K562 (cell line): ENCODE results near the gene PNPLA7. TPM values are rescaled to one million over a fixed set of nuclear protein-coding genes. Genes with fewer than 3 reads are reported as not detected.

Source experiments
- ATAC-seq: fragments of 200-7000 bp; cut with Tn5 transposase; 3 replicates; pipeline ENCODE4 v1.9.1; 2020; ENCODE audit warnings: moderate library complexity
- BruUV-seq: library from RNA; stranded (reverse); fragments of 400-500 nt; replicated peaks from 2 replicates; lab custom pipeline; 2021; lab: Mats Ljungman, UMichigan
- CTCF ChIA-PET: fragments of 300-600 bp; formaldehyde crosslinking; extraction: SDS; loops from one replicate; lab custom pipeline; 2021; ENCODE audit warnings: low intra/inter-chr PET ratio; lab: Yijun Ruan, JAX
- POLR2A ChIA-PET: fragments of 300-600, 350-650 bp; sonication (Branson Sonifier 250); formaldehyde crosslinking; extraction: SDS; loops from one replicate; lab custom pipeline; 2021; ENCODE audit warnings: antibody characterized with exemption, inconsistent platforms; lab: Yijun Ruan, JAX
- DNase-seq, 4 experiments: peaks; one replicate each; pipeline versions ENCODE4 v3.0.0 to v3.0.0-alpha.2; 2011 to 2018; ENCODE audit warnings: low spot score in 3 of 4, mixed read lengths in 3 of 4; ENCODE audit errors: extremely low read depth in 1 of 4
- FAIRE-seq: peaks from 2 replicates; lab custom pipeline; 2011; peaks lifted over from hg19 to GRCh38; lab: Jason Lieb, UNC
- H2AFZ ChIP-seq: 2 replicates; pipeline ENCODE4 v1.6.0; 2011; ENCODE audit warnings: low read depth, low read length, control low read depth, inconsistent platforms
- H3K27ac ChIP-seq: fragments of 200-600 bp; 3 replicates; pipeline ENCODE4 v1.8.0; 2011; ENCODE audit warnings: low read depth, mild to moderate bottlenecking, control low read depth, inconsistent platforms, low read length, moderate library complexity, mixed read lengths; ENCODE audit errors: extremely low read depth
- H3K27me3 ChIP-seq, 2 experiments: fragments of 300-600 bp in 1 of 2; 2 replicates in 1 of 2; 3 replicates in 1 of 2; pipeline versions ENCODE4 v1.6.0 to v1.8.0; 2011; ENCODE audit warnings: inconsistent platforms in 2 of 2, low read length in 2 of 2, mild to moderate bottlenecking in 1 of 2, mixed read lengths in 1 of 2, moderate library complexity in 1 of 2; ENCODE audit not compliant: control insufficient read depth in 2 of 2, insufficient read depth in 2 of 2
- H3K36me3 ChIP-seq: fragments of 300-600 bp; 3 replicates; pipeline ENCODE4 v1.8.0; 2011; ENCODE audit warnings: mild to moderate bottlenecking, low read length, inconsistent platforms; ENCODE audit not compliant: control insufficient read depth, insufficient read depth
- H3K4me1 ChIP-seq, 2 experiments: fragments of 200-600 bp in 1 of 2; replicated peaks in 1 of 2; 2 replicates in 1 of 2; 3 replicates in 1 of 2; pipeline versions ENCODE4 v1.5.1 to v1.8.0; 2011; ENCODE audit warnings: inconsistent platforms in 2 of 2, low read length in 2 of 2, mild to moderate bottlenecking in 1 of 2, mixed read lengths in 1 of 2, moderate library complexity in 1 of 2; ENCODE audit not compliant: control insufficient read depth in 2 of 2, insufficient read depth in 2 of 2
- H3K4me2 ChIP-seq: 2 replicates; pipeline ENCODE4 v1.6.1; 2011; ENCODE audit warnings: low read length, control low read depth, inconsistent platforms, mixed read lengths; ENCODE audit not compliant: insufficient read depth
- H3K4me3 ChIP-seq: fragments of 200-600 bp; sonication (generic), shearing (Covaris generic); 2 replicates; pipeline ENCODE4 v1.5.1; 2016; ENCODE audit warnings: control low read depth, inconsistent platforms
- H3K79me2 ChIP-seq: fragments of 200-600 bp; 3 replicates; pipeline ENCODE4 v1.8.0; 2011; ENCODE audit warnings: low read length, inconsistent platforms; ENCODE audit not compliant: control insufficient read depth, insufficient read depth
- H3K9ac ChIP-seq, 2 experiments: 2 replicates each; pipeline versions ENCODE4 v1.6.0 to v1.6.1; 2011; ENCODE audit warnings: low read depth in 2 of 2, low read length in 2 of 2, control low read depth in 1 of 2, inconsistent platforms in 1 of 2, mild to moderate bottlenecking in 1 of 2, mixed read lengths in 1 of 2; ENCODE audit not compliant: insufficient read depth in 1 of 2
- H3K9me1 ChIP-seq: one replicate; pipeline ENCODE4 v1.6.0; 2011; ENCODE audit warnings: inconsistent platforms, mild to moderate bottlenecking, low read length, moderate library complexity; ENCODE audit not compliant: control insufficient read depth, insufficient read depth
- H3K9me3 ChIP-seq: replicated peaks from 2 replicates; pipeline ENCODE4 v1.5.1; 2011; ENCODE audit warnings: low read depth, low read length, inconsistent platforms; ENCODE audit not compliant: control insufficient read depth, insufficient read depth
- H4K20me1 ChIP-seq: replicated peaks from 2 replicates; pipeline ENCODE4 v1.6.1; 2011; ENCODE audit warnings: low read length, inconsistent platforms, mixed read lengths; ENCODE audit not compliant: control insufficient read depth, insufficient read depth
- ARID3B ChIP-seq: fragments of 250-450 bp; sonication (Bioruptor Pico); IDR thresholded peaks from 2 replicates; pipeline ENCODE4 v1.4.0; 2020; ENCODE audit warnings: borderline replicate concordance
- HMGN3 ChIP-seq: IDR thresholded peaks from 2 replicates; pipeline ENCODE4 v1.6.1; 2011; ENCODE audit warnings: borderline replicate concordance, low read depth, mild to moderate bottlenecking, mixed read lengths, low read length; ENCODE audit not compliant: insufficient read length; ENCODE audit errors: extremely low read depth
- NR0B1 ChIP-seq: fragments of 450-650 bp; IDR thresholded peaks from one replicate; pipeline ENCODE4 v1.6.1; 2018; ENCODE audit warnings: mild to moderate bottlenecking, moderate library complexity; ENCODE audit not compliant: partially characterized antibody
- POLR2G ChIP-seq: fragments of 200-400 bp; formaldehyde crosslinking; IDR thresholded peaks from 2 replicates; pipeline ENCODE4 v1.6.1; 2017; ENCODE audit warnings: low read depth, mild to moderate bottlenecking, antibody characterized with exemption, low read length, moderate library complexity
- THAP12 ChIP-seq: fragments of 250-450 bp; sonication (Bioruptor Pico); IDR thresholded peaks from 2 replicates; pipeline ENCODE4 v1.9.0; 2021; ENCODE audit warnings: mild to moderate bottlenecking, inconsistent platforms
- ZBTB33 ChIP-seq: sonication (generic); formaldehyde crosslinking; IDR thresholded peaks from 2 replicates; pipeline ENCODE4 v1.8.1; 2023; ENCODE audit warnings: mild to moderate bottlenecking, missing genetic modification reagents
- ZNF280A ChIP-seq: fragments of 450-650 bp; IDR thresholded peaks from 2 replicates; pipeline ENCODE4 v1.6.1; 2018; ENCODE audit warnings: mild to moderate bottlenecking, low read depth; ENCODE audit not compliant: partially characterized antibody
- WGBS: fragments of 100-300 bp; shearing (Covaris generic); methylation state at CpG from one replicate; pipeline ENCODE4 v1.1.6; 2016; ENCODE audit warnings: low coverage, mixed read lengths; ENCODE audit not compliant: insufficient coverage; ENCODE audit errors: missing lambda C conversion rate; 5-methylcytosine and 5-hydroxymethylcytosine counted together
- in situ Hi-C: fragments of 300-500 bp; cut with MboI; formaldehyde crosslinking; loops from 4 replicates; pipeline ENCODE4 v1.15.0; 2018; ENCODE audit warnings: inconsistent platforms, mixed read lengths
- intact Hi-C: fragments of 100-400 bp; cut with micrococcal nuclease; formaldehyde crosslinking; loops from 2 replicates; pipeline ENCODE4 v1.14.2; 2022
- polyA plus RNA-seq, 8 experiments: library from polyadenylated mRNA; depleted of rRNA in 4 of 8; stranded (reverse) in 5 of 8; unstranded in 3 of 8; fragments of >200 nt; fragmentation: Nextera tagmentation in 2 of 8; fragmentation: Illumina TruSeq in 1 of 8; extraction: Ambion mirVana in 2 of 8; extraction: Trizol in 1 of 8; gene quantifications; 2 replicates each; pipeline versions ENCODE4 v1.2.1 to v1.2.3, GENCODE V29; 2011 to 2014; ENCODE audit warnings: inconsistent platforms in 1 of 8, missing spikeins in 1 of 8
- total RNA-seq, 7 experiments: library from RNA; depleted of rRNA in 6 of 7; stranded (reverse); fragments of >200 nt in 6 of 7; fragmentation: Illumina TruSeq in 2 of 7; extraction: Trizol in 2 of 7; gene quantifications; 2 replicates each; pipeline versions ENCODE4 v1.2.1 to v1.2.3, GENCODE V29; 2011 to 2021; ENCODE audit warnings: low replicate concordance in 1 of 7

PNPLA7 gene
- total and polyA plus RNA-seq, 9 of the 15 experiments (the other 6 are each of a cell fraction or from before 2014, with no cell fraction given), result 0.01 to 0.85 (median 0.19) TPM; not detected in 1

GRCh38 chr9:137417161-137418021, 132.8 kb downstream of the PNPLA7 start:
- Histone ChIP-seq H2AFZ (no peak overlapping the region), H3K36me3 (peaks cover 5% of the 10 kb centered on the region; the same call in 2 of the 3 replicates), H3K4me1 (peaks cover 22 to 40% of the 10 kb centered on the region in 2 experiments), H3K4me3 (no peak overlapping the region), H3K27ac (no peak overlapping the region), H3K9ac (no peak overlapping the region), H3K9me3 (no peaks in the 10 kb centered on the region), H3K9me1 (no peaks in the 10 kb centered on the region), H3K4me2 (no peak overlapping the region), H3K27me3 (no peaks in the 10 kb centered on the region), H3K79me2 (peaks cover 68% of the 10 kb centered on the region), H4K20me1 (no peaks in the 10 kb centered on the region)
- CTCF ChIA-PET, result no interaction called here
- intact Hi-C loops (no loop called here), in situ Hi-C loops (no loop called here)
- WGBS, result 97% methylated on average over 34 of the region's 99 CpGs
- no TSS peak for BruUV-seq
- no peak for ATAC-seq
- no peak for FAIRE-seq
- no peak for DNase-seq
- POLR2A ChIA-PET, result no interaction called here
- 0 out of 2 replicates have a peak, but pooled peaks have one; percentile 24 for TF ChIP-seq POLR2G
- TF ChIP-seq ZBTB33 (CRISPR knock-in tag), result peak; percentile 93
- no peak for TF ChIP-seq ZNF280A
- no peak for TF ChIP-seq HMGN3
- TF ChIP-seq THAP12, result no peak
- no peak for TF ChIP-seq NR0B1
- no peak for TF ChIP-seq ARID3B (CRISPR knock-in tag)
